BE2C (cell line): ENCODE measurements around the gene CPLANE1.

ENCODE experiments used
- DNase-seq: peaks from one replicate; pipeline ENCODE4 v3.0.0-alpha.2; 2020
- H3K27me3 ChIP-seq: fragments of 250-450 bp; sonication (Bioruptor Pico); 2 replicates; pipeline ENCODE4 v1.5.1; 2020; ENCODE audit warnings: mild to moderate bottlenecking
- H3K36me3 ChIP-seq: fragments of 250-450 bp; sonication (Bioruptor Pico); 2 replicates; pipeline ENCODE4 v1.5.1; 2020; ENCODE audit warnings: mild to moderate bottlenecking
- H3K4me1 ChIP-seq: fragments of 250-450 bp; sonication (Bioruptor Pico); 2 replicates; pipeline ENCODE4 v1.5.1; 2020
- H3K4me3 ChIP-seq: 2 replicates; pipeline ENCODE4 v1.5.1; 2011; ENCODE audit warnings: low read depth, low read length
- H3K9me3 ChIP-seq: fragments of 250-450 bp; sonication (Bioruptor Pico); 2 replicates; pipeline ENCODE4 v1.5.1; 2020
- CTCF ChIP-seq: IDR thresholded peaks from 2 replicates; pipeline ENCODE4 v1.5.1; 2012; ENCODE audit warnings: mild to moderate bottlenecking, low read depth, low read length

Gene CPLANE1

GRCh38 chr5:37071487-37071886, 177.7 kb downstream of the CPLANE1 start:
- H3K9me3 ChIP-seq, result no peaks in the 10 kb centered on the region
- H3K27me3 ChIP-seq, result no peaks in the 10 kb centered on the region
- H3K4me1 ChIP-seq, result no peaks in the 10 kb centered on the region
- DNase-seq, result no peak
- no peak for TF ChIP-seq CTCF
- no peaks in the 10 kb centered on the region; the same call in 1 of the 2 replicates for H3K36me3 ChIP-seq
- no peak overlapping the region for H3K4me3 ChIP-seq

- no peak for DNase-seq
- H3K36me3 ChIP-seq, result peaks cover 22% of the 10 kb centered on the region
- no peaks in the 10 kb centered on the region for H3K9me3 ChIP-seq
- no peak for TF ChIP-seq CTCF
- no peaks in the 10 kb centered on the region for H3K27me3 ChIP-seq
- no peaks in the 10 kb centered on the region for H3K4me1 ChIP-seq
- no peak overlapping the region for H3K4me3 ChIP-seq
These were observed 184.7 kb downstream of the CPLANE1 start for GRCh38 chr5:37064442-37064841.

GRCh38 chr5:37063739-37064138, 185.4 kb downstream of the CPLANE1 start:
- peaks cover 28% of the 10 kb centered on the region for H3K36me3 ChIP-seq

GRCh38 chr5:37060030-37060429, 189.1 kb downstream of the CPLANE1 start:
- no peak for TF ChIP-seq CTCF
- Histone ChIP-seq H3K36me3 (peaks cover 41% of the 10 kb centered on the region), H3K9me3 (no peaks in the 10 kb centered on the region), H3K27me3 (no peaks in the 10 kb centered on the region), H3K4me3 (no peak overlapping the region), H3K4me1 (no peaks in the 10 kb centered on the region)
- DNase-seq, result no peak

More at GRCh38 chr5:37063739-37064138, 185.4 kb downstream of the CPLANE1 start:
- Histone ChIP-seq H3K4me1 (no peaks in the 10 kb centered on the region), H3K27me3 (no peaks in the 10 kb centered on the region), H3K9me3 (no peaks in the 10 kb centered on the region), H3K4me3 (no peak overlapping the region)
- no peak for DNase-seq
- TF ChIP-seq CTCF, result no peak

GRCh38 chr5:37056762-37057161, 192.4 kb downstream of the CPLANE1 start:
- TF ChIP-seq CTCF, result no peak
- Histone ChIP-seq H3K36me3 (peaks cover 51% of the 10 kb centered on the region), H3K4me3 (no peak overlapping the region), H3K27me3 (no peaks in the 10 kb centered on the region), H3K9me3 (no peaks in the 10 kb centered on the region), H3K4me1 (no peaks in the 10 kb centered on the region)
- DNase-seq, result no peak
